GM12801 (cell line): ENCODE measurements around the gene TM6SF1.

Experiments
- TF ChIP-seq, protein P1 (sequence below): IDR thresholded peaks from one replicate; pipeline ENCODE4 v1.5.1; 2011; ENCODE audit warnings: control low read depth; ENCODE audit not compliant: insufficient read length; ENCODE audit errors: extremely low read depth

Gene TM6SF1

DNA sequence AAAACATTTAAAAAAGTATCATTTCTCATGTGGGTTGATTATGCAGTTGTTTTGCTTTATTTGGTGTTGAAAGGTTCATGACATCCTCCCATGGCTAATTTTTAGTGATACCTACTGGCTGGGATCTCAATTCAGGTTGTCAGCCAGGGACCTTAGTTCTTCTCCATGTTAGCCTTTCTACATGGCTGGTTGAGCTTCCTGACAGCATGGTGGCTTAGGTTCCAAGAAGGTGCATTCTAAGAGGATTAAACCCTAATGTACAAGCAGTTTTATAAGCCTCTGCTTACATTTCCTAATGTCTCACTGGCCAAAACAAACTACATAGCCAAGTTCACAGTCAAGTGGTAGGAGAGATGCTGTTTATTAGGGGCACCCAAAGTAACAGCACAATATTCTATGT lies 9.4 kb upstream of the TM6SF1 start:
- TF ChIP-seq, protein P1, sequence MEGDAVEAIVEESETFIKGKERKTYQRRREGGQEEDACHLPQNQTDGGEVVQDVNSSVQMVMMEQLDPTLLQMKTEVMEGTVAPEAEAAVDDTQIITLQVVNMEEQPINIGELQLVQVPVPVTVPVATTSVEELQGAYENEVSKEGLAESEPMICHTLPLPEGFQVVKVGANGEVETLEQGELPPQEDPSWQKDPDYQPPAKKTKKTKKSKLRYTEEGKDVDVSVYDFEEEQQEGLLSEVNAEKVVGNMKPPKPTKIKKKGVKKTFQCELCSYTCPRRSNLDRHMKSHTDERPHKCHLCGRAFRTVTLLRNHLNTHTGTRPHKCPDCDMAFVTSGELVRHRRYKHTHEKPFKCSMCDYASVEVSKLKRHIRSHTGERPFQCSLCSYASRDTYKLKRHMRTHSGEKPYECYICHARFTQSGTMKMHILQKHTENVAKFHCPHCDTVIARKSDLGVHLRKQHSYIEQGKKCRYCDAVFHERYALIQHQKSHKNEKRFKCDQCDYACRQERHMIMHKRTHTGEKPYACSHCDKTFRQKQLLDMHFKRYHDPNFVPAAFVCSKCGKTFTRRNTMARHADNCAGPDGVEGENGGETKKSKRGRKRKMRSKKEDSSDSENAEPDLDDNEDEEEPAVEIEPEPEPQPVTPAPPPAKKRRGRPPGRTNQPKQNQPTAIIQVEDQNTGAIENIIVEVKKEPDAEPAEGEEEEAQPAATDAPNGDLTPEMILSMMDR, result no peak

DNA sequence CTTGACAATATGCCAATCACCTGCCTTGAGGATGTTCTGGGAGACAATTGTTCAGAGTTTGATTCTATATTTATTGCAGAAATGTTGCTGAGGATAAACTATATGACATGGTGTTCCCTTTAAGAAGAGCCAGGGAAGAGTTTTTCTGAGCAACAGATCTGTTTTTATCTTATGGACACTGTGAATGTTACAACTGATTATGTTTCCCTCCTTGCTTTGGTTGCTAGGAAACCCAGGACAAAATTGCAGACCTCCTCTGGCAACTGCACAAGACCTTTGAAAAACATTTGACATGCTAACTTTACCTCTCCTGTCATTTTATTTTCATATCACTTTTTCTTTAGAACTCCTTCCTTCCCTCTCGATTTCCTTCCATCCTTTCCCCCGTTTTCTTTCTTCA lies 8.2 kb upstream of the TM6SF1 start:
- TF ChIP-seq, protein P1, result no peak

DNA sequence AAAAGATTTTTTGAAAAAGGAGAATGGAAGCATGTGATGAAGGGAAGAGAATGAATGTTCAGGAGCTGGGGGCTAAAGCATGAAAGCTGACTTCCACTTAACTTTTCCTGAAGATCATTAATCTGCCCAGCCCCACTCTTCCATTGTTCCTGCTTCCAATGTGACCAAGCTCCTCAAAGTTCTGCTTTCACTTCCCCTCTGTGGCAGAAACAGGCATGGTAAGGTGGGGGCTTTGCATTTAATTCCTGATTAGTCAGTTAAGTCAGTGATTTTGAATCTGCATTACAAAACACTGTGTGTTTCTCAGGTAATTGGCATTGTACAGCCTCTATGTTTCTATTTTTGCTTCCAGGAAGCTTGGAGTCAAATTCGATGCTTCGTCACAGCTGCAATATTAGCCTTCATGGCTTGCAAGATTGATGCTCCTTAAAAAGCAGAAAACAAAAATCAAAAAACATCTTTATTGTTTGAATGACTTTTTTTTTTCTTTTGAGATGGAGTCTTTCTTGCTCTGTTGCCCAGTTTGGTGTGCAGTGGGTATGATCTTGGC lies 7.3 kb upstream of the TM6SF1 start:
- TF ChIP-seq, protein P1, result no peak

- TF ChIP-seq, protein P1, result no peak
These were observed 5.1 kb upstream of the TM6SF1 start for GRCh38 chr15:83102346-83102745.

DNA sequence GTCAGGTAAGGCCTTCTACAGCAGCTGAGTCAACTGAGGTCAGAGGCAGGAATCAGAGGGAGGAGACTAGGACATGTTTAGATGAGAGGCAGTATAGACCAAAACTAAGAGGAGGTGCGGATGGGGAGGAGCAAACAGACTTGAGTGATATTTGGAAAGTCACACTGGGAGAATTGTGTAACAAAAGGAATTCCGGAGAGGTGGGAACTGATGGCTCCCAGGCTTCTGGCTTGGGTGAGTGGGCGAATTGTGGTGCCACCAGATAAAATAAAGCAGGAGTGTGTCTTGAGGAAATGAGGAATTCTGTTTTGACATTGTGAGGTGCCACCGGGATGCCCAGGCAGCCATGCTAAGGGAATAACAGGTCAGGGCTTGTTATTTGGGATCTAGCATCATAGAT lies 3.3 kb upstream of the TM6SF1 start:
- TF ChIP-seq, protein P1, result no peak

GRCh38 chr15:83105440-83105839 lies 2.0 kb upstream of the TM6SF1 start:
- TF ChIP-seq, protein P1, result no peak

DNA sequence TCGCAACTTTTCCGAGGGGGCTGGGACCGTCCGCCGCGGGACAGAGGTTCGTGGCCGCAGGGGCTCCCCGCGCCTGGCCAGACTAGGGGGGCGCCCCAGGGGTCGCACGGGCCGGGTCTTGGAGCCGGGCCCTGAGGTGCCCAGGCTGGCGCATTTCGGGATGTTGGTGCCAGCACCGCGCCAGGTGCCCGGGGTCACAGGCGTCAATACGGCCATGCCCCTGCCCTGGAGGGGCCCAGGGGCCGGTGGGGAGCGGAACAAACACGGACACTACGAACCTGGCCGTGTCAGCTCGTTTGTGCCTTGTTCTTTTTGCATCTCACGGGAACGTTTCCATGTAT lies 366 bp downstream of the TM6SF1 start:
- TF ChIP-seq, protein P1, result no peak
